NCI-H187 treated with DMSO at 0.1 percent for 48 hours (cell line): ENCODE measurements around the gene TFDP2.

Source experiments
- DNase-seq: peaks from one replicate; lab custom pipeline; 2025; lab: John Stamatoyannopoulos, UW

The TFDP2 gene

GRCh38 chr3:141960731-141961130 lies 188.6 kb downstream of the TFDP2 start:
- no peak for DNase-seq

GRCh38 chr3:141959589-141960554 lies 189.5 kb downstream of the TFDP2 start:
- no peak for DNase-seq

DNA sequence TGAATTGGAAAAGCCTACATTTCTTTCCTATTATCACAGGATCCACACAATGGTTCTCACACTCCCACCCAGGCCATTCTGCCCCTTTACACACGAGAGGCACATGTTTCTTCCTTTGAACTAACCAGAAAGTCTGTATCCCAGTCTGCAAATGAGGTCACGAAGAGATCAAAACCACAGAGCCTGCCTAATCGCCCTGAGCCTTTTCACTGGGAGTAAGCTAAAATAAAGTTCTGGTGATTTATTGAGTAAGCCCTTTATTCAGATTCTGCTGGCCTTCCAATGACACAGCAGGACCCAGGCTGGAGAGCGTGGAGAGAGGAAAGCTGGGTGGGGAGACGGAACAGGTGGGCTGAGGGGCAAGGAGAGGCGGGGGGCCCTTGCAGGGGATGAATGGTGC lies 194.2 kb downstream of the TFDP2 start:
- DNase-seq, result no peak

- DNase-seq, result no peak
Observed at GRCh38 chr3:141952611-141953010, 196.7 kb downstream of the TFDP2 start.

DNA sequence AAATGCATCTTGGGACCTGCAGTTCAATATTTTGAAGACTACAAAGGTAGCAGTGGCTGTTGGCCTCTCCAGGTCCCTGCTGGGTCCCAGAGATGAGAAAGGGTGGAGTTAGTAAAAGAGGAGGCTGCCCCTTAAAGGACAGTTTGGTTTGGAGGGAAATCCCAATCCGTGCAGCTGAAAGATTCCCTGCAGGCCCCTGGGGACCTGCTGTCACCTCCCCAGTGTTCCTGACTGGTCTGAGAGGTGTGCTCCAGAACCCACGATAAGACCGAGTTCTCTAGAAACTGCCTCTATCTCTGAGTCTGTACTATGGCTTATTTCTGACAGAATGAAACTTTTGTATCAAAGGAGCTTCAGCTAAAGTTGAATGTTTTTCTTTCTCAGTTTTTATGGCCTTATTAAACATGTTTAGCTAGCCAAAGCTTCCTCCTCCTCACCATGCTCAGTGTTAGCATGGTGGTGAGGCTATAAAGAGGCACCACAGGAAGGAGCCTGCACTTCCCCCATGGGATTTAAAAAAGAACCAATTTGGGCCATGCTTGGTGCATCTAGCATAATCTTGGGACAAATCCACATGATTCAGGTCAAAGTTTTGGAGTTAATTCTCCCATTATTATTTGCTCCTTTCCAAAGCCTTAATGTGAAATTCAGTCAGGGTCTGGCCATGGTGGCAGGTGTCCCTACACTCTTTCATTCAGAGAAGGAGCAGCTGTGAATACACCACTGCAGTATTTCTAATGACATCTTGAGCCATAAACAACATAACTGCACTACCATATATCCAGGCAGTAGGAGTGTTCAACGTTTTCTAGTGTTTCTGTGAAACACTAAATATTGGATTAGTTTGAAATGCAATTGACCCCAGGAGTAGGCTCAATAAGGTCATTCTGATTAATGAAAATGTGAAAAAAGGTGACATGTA lies 198.5 kb downstream of the TFDP2 start:
- no peak for DNase-seq

DNA sequence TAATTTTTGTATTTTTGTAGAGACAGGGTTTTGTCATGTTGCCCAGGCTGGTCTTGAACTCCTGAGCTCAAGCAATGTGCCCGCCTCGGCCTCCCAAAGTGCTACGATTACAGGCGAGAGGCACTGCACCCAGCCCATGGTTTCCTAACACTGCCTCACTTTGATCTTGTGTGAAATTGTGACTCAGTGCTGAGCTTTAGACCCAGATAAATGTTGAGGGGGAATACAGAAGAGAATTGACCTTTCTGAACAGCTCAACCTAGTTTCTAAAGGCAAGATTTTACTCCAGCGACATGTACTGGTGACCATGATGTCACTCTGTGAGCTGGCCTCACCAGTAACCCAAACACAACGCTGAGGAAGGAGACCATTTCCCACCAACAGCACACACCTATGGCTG lies 199.4 kb downstream of the TFDP2 start:
- no peak for DNase-seq

DNA sequence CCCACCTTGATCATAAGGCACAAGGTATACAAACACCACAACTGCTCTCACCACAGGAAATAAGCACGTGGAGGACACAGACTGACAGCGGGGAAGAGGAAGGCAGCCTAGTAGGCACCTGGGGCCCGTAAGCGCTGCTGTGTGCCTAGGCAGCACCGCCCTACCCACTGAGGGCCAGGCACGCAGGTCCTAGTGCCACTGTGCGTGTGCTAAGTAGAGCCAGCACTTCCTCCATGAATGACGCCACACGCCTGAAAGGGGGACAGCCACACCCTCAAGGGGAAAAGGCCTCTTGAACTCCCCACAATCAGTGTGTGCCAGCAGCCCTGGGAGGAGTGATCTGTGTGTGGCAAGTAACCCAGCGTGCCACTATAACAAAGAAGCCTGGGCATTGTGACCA lies 199.9 kb downstream of the TFDP2 start:
- no peak for DNase-seq

GRCh38 chr3:141945726-141946485 lies 203.4 kb downstream of the TFDP2 start:
- DNase-seq, result no peak

DNA sequence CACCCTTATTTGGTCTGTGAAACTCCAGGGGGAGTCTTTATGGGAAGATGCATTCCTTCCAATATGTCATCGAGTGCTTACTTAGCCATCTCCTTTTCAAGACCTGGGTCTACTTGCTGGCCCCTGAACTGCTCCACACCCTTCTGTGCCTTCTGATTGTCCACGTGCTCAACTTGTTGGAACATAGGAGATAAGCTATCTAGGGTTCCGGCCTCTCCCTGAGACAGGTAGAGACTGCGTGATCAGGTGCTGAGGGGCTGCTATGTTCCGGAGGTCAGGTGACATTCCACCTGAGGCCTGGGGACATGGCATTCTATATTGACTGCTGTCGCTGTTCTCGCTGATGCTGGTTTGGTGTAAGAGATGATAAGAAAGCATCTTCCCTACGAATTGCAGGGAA lies 207.3 kb downstream of the TFDP2 start:
- no peak for DNase-seq

- DNase-seq, result no peak
Observed at GRCh38 chr3:141941093-141941492, 208.3 kb downstream of the TFDP2 start.

DNA sequence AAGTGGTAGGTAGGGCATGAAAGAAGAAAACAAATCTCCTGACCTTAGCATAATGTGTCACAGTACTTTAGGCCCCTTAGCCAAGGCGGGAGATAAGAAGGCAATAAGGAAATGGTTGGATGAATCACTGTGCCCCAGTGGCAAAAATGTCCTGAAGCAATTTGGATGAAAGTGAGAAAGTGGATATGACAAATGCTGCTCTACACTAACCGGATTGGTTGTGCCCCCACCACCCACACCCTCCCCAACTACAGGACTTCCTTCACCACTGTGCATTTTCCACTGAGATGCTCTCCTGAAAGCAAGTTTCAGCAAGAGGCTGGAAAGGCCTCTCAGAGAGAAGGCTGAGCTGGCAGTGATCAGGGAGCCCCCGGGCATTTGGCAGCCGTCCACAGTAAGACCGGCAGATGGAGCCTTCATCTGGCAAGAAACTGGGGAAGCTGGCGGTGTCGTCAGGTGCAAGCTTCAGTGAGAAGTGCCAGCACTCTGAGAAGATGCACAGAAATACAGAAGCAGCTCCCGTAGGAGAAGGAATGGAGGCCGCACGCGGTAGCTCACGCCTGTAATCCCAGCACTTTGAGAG lies 209.1 kb downstream of the TFDP2 start:
- no peak for DNase-seq

- DNase-seq, result no peak
Observed at GRCh38 chr3:141939759-141940158, 209.6 kb downstream of the TFDP2 start.

DNA sequence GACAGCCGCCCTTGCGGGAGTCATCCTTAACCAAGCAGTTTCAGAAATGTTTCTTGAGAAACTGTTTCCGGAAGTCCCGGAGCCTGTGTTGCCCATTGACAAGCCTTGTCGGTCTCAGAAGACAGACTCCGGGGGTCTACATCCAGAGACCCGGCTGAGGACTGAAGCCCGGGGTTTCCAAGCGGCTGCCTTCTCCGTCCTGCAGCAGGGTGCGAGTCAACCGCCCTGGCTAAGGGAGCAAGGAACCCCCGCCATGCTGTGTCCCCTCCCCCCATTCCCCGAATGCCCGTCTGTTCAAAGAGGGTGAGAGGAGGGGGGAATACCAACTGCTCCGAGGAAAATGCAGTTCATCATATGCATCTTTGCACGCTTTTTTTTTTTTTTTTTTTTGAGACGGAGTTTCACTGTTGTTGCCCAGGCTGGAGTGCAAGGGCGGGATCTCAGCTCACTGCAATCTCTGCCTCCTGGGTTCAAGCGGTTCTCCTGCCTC lies 211.3 kb downstream of the TFDP2 start:
- no peak for DNase-seq

GRCh38 chr3:141934354-141934753 lies 215.0 kb downstream of the TFDP2 start:
- DNase-seq, result no peak

DNA sequence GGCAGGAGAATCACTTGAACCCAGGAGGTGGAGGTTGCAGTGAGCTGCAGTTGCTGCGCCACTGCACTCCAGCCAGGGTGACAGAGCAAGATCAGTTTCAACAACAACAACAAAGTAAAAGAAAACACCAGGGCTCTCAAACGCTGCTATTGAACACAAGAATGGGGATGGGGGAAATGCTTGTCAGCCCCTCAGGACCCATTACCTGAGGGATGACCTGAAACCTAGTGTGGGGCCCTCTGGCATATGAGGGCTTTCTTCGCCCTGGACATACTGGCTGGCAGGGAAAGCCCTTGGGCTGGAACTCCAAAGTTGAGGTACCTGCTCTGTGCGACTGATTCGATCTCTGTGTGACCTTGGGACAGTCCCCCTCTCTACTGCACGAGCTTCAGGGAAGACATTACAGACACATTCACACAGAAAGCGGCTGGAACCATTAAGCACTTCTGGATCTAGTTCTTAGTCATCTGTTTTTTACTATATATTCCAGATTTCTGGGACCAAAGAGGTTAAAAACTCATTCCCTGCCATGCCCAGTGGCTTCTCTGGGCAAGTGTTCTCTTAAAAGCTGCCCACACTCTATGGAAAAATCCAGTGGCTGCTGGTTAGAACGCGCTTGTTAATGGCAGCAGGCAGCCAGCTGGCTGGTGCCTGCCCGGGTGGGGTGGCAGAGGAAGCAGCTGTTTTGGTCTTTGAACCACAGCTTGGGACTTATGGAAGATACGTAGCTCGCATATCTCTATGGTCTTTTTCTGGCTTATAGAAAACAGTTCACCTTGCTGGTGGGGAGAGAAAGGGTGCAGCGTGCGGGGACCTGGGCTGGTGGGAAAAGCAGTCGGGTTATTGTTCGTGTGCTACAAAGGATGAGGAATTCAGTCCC lies 215.7 kb downstream of the TFDP2 start:
- no peak for DNase-seq

GRCh38 chr3:141930801-141931200 lies 218.5 kb downstream of the TFDP2 start:
- no peak for DNase-seq

DNA sequence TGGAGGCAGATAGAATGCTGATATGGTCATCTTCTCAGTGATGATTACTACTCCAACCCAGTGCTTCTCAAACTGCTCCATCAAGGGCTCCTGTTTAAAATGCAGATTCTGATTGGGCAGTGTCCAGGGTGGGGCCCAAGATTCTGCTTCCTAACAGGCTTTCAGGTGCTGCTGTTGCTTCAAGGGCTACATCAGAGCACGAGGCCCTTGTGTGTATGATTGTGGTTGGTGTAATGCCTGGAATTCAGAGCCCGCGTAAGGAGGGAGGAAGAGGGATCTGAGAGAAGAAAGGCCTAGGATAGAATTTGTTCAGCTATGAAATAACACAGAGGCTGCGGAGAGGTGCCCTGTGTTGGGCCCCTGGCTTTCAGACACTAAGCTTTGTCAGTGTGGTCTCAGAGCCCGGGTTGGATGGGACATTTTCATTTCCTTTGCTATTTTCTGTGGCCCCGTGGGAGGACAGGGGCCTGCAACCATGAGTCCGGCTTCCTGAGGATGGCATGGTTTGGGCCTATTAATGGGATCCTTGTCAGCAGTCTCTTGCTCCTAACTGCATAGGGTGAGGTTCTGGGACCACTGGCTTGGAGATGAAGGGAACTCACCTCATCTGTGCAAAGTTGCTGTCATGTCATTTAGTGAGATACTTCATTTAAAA lies 219.9 kb downstream of the TFDP2 start:
- no peak for DNase-seq

DNA sequence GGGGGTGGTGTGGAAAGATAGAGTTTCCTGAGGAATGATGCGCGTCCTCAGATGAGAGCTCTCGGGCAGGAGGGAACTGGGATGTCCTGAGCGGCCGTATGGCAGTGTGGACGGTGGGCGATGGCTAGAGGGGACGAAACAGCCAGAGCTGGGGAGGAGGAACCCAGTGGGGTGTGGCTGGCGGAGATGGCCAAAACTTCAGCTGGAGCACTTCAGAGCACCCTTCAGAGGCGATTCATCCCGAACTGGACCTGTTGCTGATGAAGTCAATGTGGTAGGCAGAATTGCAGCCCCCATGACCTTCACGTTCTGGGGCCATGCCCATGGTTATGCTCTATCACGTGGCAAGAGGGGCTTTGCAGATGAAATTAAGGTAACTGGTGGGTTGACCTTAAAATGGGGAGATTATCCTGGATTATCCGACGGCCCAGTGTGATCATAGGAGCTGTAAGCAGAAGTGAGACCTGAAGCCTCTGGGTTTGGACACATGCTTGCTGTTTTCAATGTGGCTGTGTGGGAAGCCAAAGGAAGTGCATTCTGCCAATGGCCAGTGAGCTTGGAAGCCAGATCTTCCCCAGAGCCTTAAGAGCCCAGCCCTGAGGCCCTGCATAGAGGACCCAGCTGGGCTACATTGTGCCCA lies 220.6 kb downstream of the TFDP2 start:
- no peak for DNase-seq

GRCh38 chr3:141926929-141927328 lies 222.4 kb downstream of the TFDP2 start:
- no peak for DNase-seq
